A673 (cell line): Measurements from ENCODE around the gene SH3BGRL3.

Source experiments
- EZH2 ChIP-seq: fragments of 200-600 bp; sonication (generic); IDR thresholded peaks from 2 replicates; pipeline ENCODE4 v1.6.1; 2017; ENCODE audit warnings: borderline replicate concordance, low read depth, mild to moderate bottlenecking, mixed read lengths, antibody characterized with exemption, low read length; ENCODE audit not compliant: poor library complexity, severe bottlenecking
- TF ChIP-seq, protein P1 (sequence below): fragments of 300-800, 200-600 bp; sonication (generic); conservative IDR thresholded peaks from 2 replicates; pipeline ENCODE4 v1.5.1; 2017; ENCODE audit warnings: low read depth, mild to moderate bottlenecking, antibody characterized with exemption, low read length, moderate library complexity, mixed read lengths

DNA sequence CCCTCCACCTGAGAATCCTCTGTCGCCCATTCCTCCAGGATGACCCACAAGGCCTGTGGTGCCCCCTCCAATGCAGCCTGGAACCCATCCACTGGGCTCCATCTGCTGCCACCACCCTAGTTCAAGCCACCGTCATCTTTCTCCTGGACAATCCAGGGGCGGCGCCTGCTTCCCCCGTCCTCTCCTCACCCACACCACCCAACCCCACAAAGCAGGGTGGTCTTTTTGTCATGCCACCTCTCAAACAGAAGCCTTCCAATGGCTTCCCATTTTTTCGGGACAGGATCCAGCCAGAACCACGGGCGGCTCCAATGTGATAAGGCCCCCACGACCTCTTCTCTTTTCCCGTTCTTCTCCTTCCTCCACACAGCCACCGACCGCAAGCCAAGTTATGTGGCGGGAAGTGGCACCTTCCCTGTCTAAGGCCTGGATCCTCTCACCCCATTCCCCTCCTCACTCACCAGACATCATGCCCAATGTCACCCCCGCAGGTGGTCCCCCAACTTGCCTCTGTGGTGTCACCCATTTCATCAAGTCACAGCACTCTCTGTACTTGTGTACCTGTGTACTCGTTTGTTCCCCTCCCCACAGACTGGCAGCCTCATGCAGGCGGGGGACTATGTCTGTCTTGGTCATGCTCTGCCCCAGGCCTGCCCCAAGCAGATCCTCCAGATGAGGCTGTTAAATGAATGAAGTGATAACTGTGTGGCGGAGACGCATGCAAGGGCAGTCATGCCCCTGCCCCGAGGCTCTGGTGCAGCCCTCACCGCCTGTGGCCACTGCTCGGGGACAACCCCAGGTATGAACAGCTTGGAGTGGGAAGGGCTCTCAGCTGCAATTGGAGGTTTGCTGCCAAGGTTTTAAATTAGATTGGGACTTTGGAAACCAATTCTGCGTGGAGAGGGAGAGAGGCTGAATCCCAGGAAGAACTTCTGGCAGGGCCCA, 15.6 kb downstream of the SH3BGRL3 start:
- TF ChIP-seq, protein P1, sequence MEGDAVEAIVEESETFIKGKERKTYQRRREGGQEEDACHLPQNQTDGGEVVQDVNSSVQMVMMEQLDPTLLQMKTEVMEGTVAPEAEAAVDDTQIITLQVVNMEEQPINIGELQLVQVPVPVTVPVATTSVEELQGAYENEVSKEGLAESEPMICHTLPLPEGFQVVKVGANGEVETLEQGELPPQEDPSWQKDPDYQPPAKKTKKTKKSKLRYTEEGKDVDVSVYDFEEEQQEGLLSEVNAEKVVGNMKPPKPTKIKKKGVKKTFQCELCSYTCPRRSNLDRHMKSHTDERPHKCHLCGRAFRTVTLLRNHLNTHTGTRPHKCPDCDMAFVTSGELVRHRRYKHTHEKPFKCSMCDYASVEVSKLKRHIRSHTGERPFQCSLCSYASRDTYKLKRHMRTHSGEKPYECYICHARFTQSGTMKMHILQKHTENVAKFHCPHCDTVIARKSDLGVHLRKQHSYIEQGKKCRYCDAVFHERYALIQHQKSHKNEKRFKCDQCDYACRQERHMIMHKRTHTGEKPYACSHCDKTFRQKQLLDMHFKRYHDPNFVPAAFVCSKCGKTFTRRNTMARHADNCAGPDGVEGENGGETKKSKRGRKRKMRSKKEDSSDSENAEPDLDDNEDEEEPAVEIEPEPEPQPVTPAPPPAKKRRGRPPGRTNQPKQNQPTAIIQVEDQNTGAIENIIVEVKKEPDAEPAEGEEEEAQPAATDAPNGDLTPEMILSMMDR = no peak
- no peak for TF ChIP-seq EZH2
